HFF-Myc (cell line): ENCODE measurements around the gene NTM.

ENCODE experiments used
- DNase-seq: peaks from one replicate; pipeline ENCODE4 v3.0.0-alpha.2; 2011; ENCODE audit warnings: low read depth; ENCODE audit errors: extremely low read depth
- H3K4me3 ChIP-seq: replicated peaks from 2 replicates; pipeline ENCODE4 v1.5.1; 2011; ENCODE audit warnings: low read depth, mild to moderate bottlenecking, control low read depth, low read length
- TF ChIP-seq, protein P1 (sequence below): IDR thresholded peaks from 2 replicates; pipeline ENCODE4 v1.5.1; 2012; ENCODE audit warnings: mild to moderate bottlenecking, low read depth, low read length, control low read depth; ENCODE audit errors: missing control alignments

Gene NTM

DNA sequence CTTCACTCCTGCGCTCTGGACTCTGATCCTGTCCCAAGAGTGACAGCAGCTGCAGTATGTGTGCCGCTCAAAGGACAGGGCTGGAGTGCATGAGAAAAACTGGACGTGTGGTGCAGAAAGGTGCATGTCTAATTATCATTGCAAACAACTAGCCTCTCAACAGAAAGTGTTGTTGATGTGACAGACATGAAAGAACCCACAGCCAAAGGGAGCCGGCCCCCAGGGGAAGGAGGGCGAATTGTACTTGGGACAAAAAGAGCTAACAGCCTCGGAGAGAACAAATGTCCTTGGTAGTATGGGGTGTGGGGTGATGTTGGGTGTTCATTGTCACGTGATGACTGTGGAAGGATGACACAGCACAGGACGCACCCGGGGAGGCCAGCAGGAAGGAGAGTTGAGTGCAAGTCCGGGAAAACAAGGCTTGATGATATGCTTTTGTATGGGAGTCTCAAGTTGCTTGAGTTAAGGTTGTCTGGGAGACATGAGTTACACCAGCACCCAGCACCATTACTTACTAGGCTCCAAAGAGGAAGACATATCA lies 325.5 kb downstream of the NTM start:
- H3K4me3 ChIP-seq = no peak overlapping the region
- TF ChIP-seq, protein P1, sequence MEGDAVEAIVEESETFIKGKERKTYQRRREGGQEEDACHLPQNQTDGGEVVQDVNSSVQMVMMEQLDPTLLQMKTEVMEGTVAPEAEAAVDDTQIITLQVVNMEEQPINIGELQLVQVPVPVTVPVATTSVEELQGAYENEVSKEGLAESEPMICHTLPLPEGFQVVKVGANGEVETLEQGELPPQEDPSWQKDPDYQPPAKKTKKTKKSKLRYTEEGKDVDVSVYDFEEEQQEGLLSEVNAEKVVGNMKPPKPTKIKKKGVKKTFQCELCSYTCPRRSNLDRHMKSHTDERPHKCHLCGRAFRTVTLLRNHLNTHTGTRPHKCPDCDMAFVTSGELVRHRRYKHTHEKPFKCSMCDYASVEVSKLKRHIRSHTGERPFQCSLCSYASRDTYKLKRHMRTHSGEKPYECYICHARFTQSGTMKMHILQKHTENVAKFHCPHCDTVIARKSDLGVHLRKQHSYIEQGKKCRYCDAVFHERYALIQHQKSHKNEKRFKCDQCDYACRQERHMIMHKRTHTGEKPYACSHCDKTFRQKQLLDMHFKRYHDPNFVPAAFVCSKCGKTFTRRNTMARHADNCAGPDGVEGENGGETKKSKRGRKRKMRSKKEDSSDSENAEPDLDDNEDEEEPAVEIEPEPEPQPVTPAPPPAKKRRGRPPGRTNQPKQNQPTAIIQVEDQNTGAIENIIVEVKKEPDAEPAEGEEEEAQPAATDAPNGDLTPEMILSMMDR = no peak
- DNase-seq = no peak

DNA sequence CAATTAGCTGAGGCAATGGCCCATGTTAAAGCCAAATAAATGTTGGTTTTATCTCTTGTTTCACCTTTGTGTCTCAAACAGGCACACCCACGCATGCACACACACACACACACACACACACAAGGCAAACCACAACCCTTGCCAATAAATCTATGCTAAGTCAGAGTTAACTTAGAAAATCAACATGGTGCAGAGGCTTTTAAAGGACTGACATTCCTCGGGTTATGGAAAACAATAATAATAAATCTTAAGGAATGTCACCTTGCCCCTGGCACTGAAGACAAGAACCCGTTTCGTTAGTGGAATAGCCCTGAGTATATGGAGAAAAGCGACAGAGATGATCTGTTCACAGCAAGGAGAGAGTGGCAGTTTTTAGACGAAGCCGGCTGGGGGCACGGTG lies 326.3 kb downstream of the NTM start:
- DNase-seq = no peak
- H3K4me3 ChIP-seq = no peak overlapping the region
- TF ChIP-seq, protein P1 = no peak

DNA sequence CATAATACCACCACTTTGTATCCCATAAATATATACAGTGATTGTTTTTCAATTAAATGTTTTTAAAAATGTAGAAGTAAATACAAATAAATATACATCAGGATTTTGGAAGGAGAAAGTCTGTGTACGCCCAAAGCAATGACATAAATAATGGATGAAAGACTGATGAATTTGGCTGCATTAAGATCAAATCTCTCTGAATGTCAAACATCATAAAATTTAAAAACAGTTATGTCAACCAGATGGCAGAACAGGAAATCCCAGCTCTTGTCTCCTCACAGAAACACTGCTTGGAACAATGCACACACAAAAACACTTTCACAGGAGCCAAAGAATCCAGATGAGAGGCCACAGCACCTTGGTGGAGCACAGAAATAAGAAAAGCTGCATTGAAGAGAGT lies 332.9 kb downstream of the NTM start:
- DNase-seq = no peak
- H3K4me3 ChIP-seq = no peak overlapping the region
- TF ChIP-seq, protein P1 = no peak

DNA sequence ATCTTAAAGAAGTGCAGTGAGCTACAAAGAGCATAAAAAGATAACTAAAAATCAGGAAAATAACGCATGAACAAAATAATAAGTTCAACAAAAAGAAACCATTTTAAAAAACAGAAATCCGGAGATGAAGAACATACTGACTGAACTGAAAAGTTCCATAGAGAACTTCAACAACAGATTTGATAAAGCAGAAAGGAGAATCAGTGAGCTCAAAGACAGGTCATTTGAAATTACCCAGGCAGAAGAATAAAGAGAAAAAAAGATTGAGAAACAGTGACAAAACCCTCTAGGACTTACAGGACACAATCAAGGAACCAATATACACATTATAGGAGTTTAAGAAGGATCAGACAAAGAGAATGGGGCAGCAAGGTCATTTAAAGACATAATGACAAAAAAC lies 334.3 kb downstream of the NTM start:
- no peak for DNase-seq
- no peak overlapping the region for H3K4me3 ChIP-seq
- TF ChIP-seq, protein P1 = no peak

DNA sequence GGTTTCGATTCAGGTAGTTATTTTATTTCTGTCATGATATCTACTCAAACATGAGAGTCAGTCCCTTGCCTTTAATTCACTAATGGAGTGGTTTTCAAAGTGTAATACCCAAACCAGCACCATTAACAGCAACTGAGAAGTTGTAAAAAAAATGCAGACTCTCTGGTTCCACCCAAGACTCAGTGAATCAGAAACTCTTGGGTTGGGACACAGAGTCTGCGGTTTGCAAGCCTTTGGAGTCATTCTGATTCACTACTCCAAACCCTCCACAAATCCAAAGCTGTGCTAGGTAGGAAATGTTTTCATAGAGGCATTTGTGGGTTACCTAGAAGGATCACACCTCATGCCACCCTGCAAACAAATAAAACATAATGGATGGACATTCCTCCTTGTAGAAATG lies 340.1 kb downstream of the NTM start:
- no peak for DNase-seq
- no peak overlapping the region for H3K4me3 ChIP-seq

DNA sequence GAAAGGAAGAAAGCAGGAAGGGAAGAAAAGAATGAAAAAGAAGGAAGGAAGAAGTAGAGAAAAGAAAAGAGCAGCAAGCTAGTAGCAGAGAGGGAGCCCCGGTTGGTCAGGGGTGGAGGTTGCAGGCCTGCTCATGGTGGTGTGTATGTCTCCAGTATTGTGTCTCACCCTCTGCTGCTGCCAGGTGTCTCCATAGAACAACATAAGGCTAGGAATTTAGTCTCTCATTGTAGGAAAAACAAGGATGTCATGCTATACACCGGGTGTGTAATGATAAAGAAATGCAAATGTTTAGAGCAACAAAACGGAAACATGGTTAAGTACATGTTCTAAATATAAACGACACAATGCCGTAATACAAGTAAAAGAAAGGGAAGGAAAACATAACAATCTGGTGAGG lies 342.5 kb downstream of the NTM start:
- no peak overlapping the region for H3K4me3 ChIP-seq
- no peak for DNase-seq
- TF ChIP-seq, protein P1 = no peak

More for the DNA sequence above, 340.1 kb downstream of the NTM start:
- TF ChIP-seq, protein P1 = no peak

DNA sequence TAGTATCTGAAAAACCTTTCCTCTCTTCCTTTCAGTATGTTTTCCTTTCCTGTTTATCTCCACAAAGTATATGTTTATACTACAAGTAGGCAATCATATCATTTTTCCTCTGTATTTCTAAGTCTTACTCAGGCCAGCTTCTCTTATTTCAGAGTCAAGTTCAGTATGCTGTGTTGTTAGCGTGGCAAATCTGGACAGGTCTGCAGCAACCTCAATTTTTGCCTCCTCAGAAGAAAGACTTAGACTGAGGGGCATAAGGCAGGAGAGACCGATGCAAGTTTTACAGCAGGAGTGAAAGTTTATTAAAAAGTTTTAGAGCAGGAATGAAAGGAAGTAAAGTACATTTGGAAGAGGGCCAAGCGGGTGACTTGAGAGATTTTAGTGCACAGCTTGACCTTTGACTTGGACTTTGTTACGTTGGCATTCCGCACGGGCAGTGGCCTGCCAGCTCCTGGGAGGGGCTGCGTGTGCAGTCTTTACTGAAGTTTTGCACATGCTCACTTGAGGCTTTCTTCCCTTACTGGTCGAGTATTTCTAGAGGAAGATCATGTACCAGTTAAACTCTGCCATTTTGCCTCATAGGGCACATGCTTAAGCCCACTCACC lies 343.2 kb downstream of the NTM start:
- TF ChIP-seq, protein P1 = no peak
- no peak overlapping the region for H3K4me3 ChIP-seq
- no peak for DNase-seq
